HepG2 (cell line): ENCODE measurements around the gene RNF25. TPM values are rescaled to one million over a fixed set of nuclear protein-coding genes. Genes with fewer than 3 reads are reported as not detected.

ENCODE experiments used
- ATAD3A ChIP-seq: sonication (generic); formaldehyde crosslinking; IDR thresholded peaks from 2 replicates; pipeline ENCODE4 v1.4.0; 2020; ENCODE audit warnings: missing genetic modification reagents
- ATF1 ChIP-seq: IDR thresholded peaks from 2 replicates; pipeline ENCODE4 v1.6.1; 2016; ENCODE audit warnings: mild to moderate bottlenecking, control low read depth
- CCAR2 ChIP-seq: fragments of 200-400 bp; formaldehyde crosslinking; optimal IDR thresholded peaks from 2 replicates; pipeline ENCODE3; 2018; ENCODE audit warnings: low read depth, mild to moderate bottlenecking, low read length, moderate library complexity
- CHD4 ChIP-seq: fragments of 200-600 bp; sonication (generic); IDR thresholded peaks from 2 replicates; pipeline ENCODE4 v1.7.0; 2017; ENCODE audit warnings: mild to moderate bottlenecking, low read length, borderline replicate concordance
- FOSL1 ChIP-seq: sonication (generic); formaldehyde crosslinking; IDR thresholded peaks from 2 replicates; pipeline ENCODE4 v1.9.0; 2021; ENCODE audit warnings: missing genetic modification reagents, borderline replicate concordance
- HNF4A ChIP-seq: sonication (generic); formaldehyde crosslinking; IDR thresholded peaks from 2 replicates; pipeline ENCODE4 v1.4.0; 2020; ENCODE audit warnings: missing genetic modification reagents
- HNRNPLL ChIP-seq: fragments of 200-400 bp; formaldehyde crosslinking; IDR thresholded peaks from 2 replicates; pipeline ENCODE4 v1.6.1; 2017; ENCODE audit warnings: mild to moderate bottlenecking, low read depth, low read length; ENCODE audit not compliant: poor library complexity, severe bottlenecking
- MAFF ChIP-seq: IDR thresholded peaks from 2 replicates; pipeline ENCODE4 v1.6.1; 2011; ENCODE audit warnings: low read depth, low read length, improper control_type of control experiment
- MED8 ChIP-seq: sonication (generic); formaldehyde crosslinking; IDR thresholded peaks from 2 replicates; pipeline ENCODE4 v1.8.1; 2023; ENCODE audit warnings: mild to moderate bottlenecking, missing genetic modification reagents; ENCODE audit not compliant: insufficient replicate concordance
- MYC ChIP-seq: sonication (generic); formaldehyde crosslinking; IDR thresholded peaks from 2 replicates; pipeline ENCODE4 v1.9.0; 2021; ENCODE audit warnings: missing genetic modification reagents, borderline replicate concordance
- NCOA5 ChIP-seq: sonication (generic); formaldehyde crosslinking; IDR thresholded peaks from 2 replicates; pipeline ENCODE4 v1.4.0; 2020; ENCODE audit warnings: missing genetic modification reagents
- SMAD3 ChIP-seq: sonication (generic); formaldehyde crosslinking; IDR thresholded peaks from 2 replicates; pipeline ENCODE4 v1.4.0; 2020; ENCODE audit warnings: missing genetic modification reagents
- SMAD9 ChIP-seq: sonication (generic); formaldehyde crosslinking; IDR thresholded peaks from 2 replicates; pipeline ENCODE4 v1.5.1; 2020; ENCODE audit warnings: mild to moderate bottlenecking, missing genetic modification reagents
- SRSF1 ChIP-seq: fragments of 200-400 bp; formaldehyde crosslinking; optimal IDR thresholded peaks from 2 replicates; pipeline ENCODE3; 2017; ENCODE audit warnings: mild to moderate bottlenecking, low read depth, low read length, moderate library complexity
- ZNF101 ChIP-seq: sonication (generic); formaldehyde crosslinking; IDR thresholded peaks from 2 replicates; pipeline ENCODE4 v1.4.0; 2020; ENCODE audit warnings: mild to moderate bottlenecking, low read depth, missing genetic modification reagents, borderline replicate concordance
- ZNF138 ChIP-seq: sonication (generic); formaldehyde crosslinking; IDR thresholded peaks from 2 replicates; pipeline ENCODE4 v1.5.0; 2020; ENCODE audit warnings: mild to moderate bottlenecking, low read depth, missing genetic modification reagents
- ZNF280B ChIP-seq: sonication (generic); formaldehyde crosslinking; IDR thresholded peaks from 2 replicates; pipeline ENCODE4 v1.5.0; 2020; ENCODE audit warnings: missing genetic modification reagents, mild to moderate bottlenecking, borderline replicate concordance
- ZNF451 ChIP-seq: sonication (generic); formaldehyde crosslinking; IDR thresholded peaks from 2 replicates; pipeline ENCODE4 v1.5.0; 2020; ENCODE audit warnings: mild to moderate bottlenecking, missing genetic modification reagents
- ZNF546 ChIP-seq: sonication (generic); formaldehyde crosslinking; conservative IDR thresholded peaks from 2 replicates; pipeline ENCODE4 v1.8.1; 2023; ENCODE audit warnings: mild to moderate bottlenecking, missing genetic modification reagents
- ZNF562 ChIP-seq: sonication (generic); formaldehyde crosslinking; IDR thresholded peaks from 2 replicates; pipeline ENCODE4 v1.8.0; 2022; ENCODE audit warnings: missing genetic modification reagents, borderline replicate concordance
- ZNF839 ChIP-seq: sonication (generic); formaldehyde crosslinking; IDR thresholded peaks from 2 replicates; pipeline ENCODE4 v1.4.0; 2020; ENCODE audit warnings: missing genetic modification reagents, mild to moderate bottlenecking, borderline replicate concordance
- polyA plus RNA-seq, 8 experiments: library from polyadenylated mRNA; depleted of rRNA in 3 of 8; stranded (reverse) in 7 of 8; unstranded in 1 of 8; fragments of >200 nt; fragmentation: Illumina TruSeq in 4 of 8; extraction: Trizol in 4 of 8; gene quantifications; 2 replicates each; pipeline versions ENCODE4 v1.2.1 to v1.2.3, GENCODE V29; 2011 to 2016; ENCODE audit warnings: low read depth in 4 of 8, missing spikeins in 1 of 8, mixed read lengths in 1 of 8; ENCODE audit not compliant: insufficient read depth in 1 of 8
- total RNA-seq, 5 experiments: library from RNA; depleted of rRNA; stranded (reverse); fragments of >200 nt; fragmentation: Illumina TruSeq; extraction: Trizol; gene quantifications; 2 replicates each; pipeline ENCODE4 v1.2.3, GENCODE V29; 2016; ENCODE audit warnings: low read depth in 1 of 5
- TF ChIP-seq, protein P1 (sequence below): sonication (generic); formaldehyde crosslinking; IDR thresholded peaks from 2 replicates; pipeline ENCODE4 v1.4.0; 2020; ENCODE audit warnings: mild to moderate bottlenecking, missing genetic modification reagents, borderline replicate concordance
- TF ChIP-seq, protein P2 (sequence below): IDR thresholded peaks from 2 replicates; pipeline ENCODE4 v1.6.1; 2016; ENCODE audit warnings: mild to moderate bottlenecking

RNF25 gene
- total and polyA plus RNA-seq, 2 of the 13 experiments (the other 11 are each of a cell fraction or from before 2014, with no cell fraction given), result 37.0 to 87.6 TPM

- TF ChIP-seq SRSF1, result peak; percentile 26
- TF ChIP-seq ZNF562 (CRISPR knock-in tag), result no peak
- no peak for TF ChIP-seq NCOA5 (CRISPR knock-in tag)
- peak; percentile 74; the same call in 1 of the 2 replicates for TF ChIP-seq ZNF839 (CRISPR knock-in tag)
- peak; percentile 79 for TF ChIP-seq ZNF280B (CRISPR knock-in tag)
- TF ChIP-seq ZNF546 (CRISPR knock-in tag), result peak; percentile 64; the same call in 1 of the 2 replicates
- peak; percentile 95 for TF ChIP-seq HNRNPLL
- TF ChIP-seq ZNF101 (CRISPR knock-in tag), result no peak
- TF ChIP-seq ATAD3A (CRISPR knock-in tag), result no peak
- TF ChIP-seq, protein P1, sequence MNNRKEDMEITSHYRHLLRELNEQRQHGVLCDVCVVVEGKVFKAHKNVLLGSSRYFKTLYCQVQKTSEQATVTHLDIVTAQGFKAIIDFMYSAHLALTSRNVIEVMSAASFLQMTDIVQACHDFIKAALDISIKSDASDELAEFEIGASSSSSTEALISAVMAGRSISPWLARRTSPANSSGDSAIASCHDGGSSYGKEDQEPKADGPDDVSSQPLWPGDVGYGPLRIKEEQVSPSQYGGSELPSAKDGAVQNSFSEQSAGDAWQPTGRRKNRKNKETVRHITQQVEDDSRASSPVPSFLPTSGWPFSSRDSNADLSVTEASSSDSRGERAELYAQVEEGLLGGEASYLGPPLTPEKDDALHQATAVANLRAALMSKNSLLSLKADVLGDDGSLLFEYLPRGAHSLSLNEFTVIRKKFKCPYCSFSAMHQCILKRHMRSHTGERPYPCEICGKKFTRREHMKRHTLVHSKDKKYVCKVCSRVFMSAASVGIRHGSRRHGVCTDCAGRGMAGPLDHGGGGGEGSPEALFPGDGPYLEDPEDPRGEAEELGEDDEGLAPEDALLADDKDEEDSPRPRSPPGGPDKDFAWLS (CRISPR knock-in tag), result no peak
- TF ChIP-seq MAFF, result no peak
- peak; percentile 87 for TF ChIP-seq MED8 (CRISPR knock-in tag)
- no peak for TF ChIP-seq HNF4A (CRISPR knock-in tag)
- TF ChIP-seq, protein P2, sequence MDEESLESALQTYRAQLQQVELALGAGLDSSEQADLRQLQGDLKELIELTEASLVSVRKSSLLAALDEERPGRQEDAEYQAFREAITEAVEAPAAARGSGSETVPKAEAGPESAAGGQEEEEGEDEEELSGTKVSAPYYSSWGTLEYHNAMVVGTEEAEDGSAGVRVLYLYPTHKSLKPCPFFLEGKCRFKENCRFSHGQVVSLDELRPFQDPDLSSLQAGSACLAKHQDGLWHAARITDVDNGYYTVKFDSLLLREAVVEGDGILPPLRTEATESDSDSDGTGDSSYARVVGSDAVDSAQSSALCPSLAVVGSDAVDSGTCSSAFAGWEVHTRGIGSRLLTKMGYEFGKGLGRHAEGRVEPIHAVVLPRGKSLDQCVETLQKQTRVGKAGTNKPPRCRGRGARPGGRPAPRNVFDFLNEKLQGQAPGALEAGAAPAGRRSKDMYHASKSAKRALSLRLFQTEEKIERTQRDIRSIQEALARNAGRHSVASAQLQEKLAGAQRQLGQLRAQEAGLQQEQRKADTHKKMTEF (CRISPR knock-in tag), result peak; percentile 84; the same call in 1 of the 2 replicates
- TF ChIP-seq CHD4, result no peak
- peak; percentile 32; the same call in 1 of the 2 replicates for TF ChIP-seq ZNF451 (CRISPR knock-in tag)
- TF ChIP-seq CCAR2, result peak; percentile 77
- TF ChIP-seq ATF1 (CRISPR knock-in tag), result peak; percentile 28; the same call in 1 of the 2 replicates
- no peak for TF ChIP-seq SMAD9 (CRISPR knock-in tag)
- TF ChIP-seq FOSL1 (CRISPR knock-in tag), result no peak
- TF ChIP-seq ZNF138 (CRISPR knock-in tag), result no peak
- peak; percentile 15; the same call in 1 of the 2 replicates for TF ChIP-seq SMAD3
- peak; percentile 55; the same call in 1 of the 2 replicates for TF ChIP-seq MYC (CRISPR knock-in tag)
Observed at GRCh38 chr2:218671654-218672566, at the start of gene RNF25, which contains the start of gene STK36 (continued).
